Measurements from ENCODE around the gene ARHGEF4. TPM values are rescaled to one million over a fixed set of nuclear protein-coding genes. Genes with fewer than 3 reads are reported as not detected.

Gene ARHGEF4
- total and polyA plus RNA-seq, 7 experiments from 2014 or later = 2.0 to 4.4 (median 3.0) TPM; not detected in 1

DNA sequence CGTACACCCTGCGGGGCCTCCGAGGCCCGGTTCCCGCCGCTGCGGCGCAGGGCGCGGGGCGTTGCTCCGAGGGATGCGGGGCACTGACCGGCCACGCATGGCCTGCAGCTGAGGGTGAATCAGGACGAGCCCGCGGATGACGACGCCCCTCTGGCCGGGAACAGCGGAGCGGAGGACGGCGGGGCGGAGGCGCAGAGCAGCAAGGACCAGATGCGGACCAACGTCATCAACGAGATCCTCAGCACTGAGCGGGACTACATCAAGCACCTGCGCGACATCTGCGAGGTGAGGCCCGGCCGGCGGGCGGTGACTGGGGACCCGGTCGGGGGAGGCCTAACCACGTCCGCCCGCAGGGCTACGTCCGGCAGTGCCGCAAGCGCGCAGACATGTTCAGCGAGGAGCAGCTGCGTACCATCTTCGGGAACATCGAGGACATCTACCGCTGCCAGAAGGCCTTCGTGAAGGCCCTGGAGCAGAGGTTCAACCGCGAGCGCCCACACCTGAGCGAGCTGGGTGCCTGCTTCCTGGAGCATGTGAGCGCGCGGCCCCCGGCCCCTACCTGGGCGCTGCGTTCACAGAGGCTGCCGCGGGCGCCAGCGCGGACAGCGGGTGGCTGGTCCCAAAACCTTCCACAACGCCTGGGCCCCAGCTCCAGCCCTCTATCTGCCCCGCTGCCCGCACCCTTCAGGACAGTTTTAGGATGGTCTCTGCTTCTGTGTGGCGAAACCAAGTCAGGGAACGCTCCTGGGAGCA lies 203.4 kb downstream of the ARHGEF4 start:
- ATAC-seq = peak; percentile 42
- Mint-ChIP-seq H3K36me3 (no peaks in the 10 kb centered on the region), H3K27me3 (peaks cover 0 to 36% (median 0%) of the 10 kb centered on the region in 5 donors), H3K4me1 (peaks cover 7 to 42% (median 26%) of the 10 kb centered on the region in 7 donors), H3K9me3 (no peaks in the 10 kb centered on the region), H3K4me3 (peak overlapping the region; percentile 42 to 92 (median 84)), H3K27ac (peak overlapping the region in 7 of 9 donors; percentile 66 to 93 (median 82))
- CTCF ChIA-PET = no interaction called here
- intact Hi-C loops (cut with micrococcal nuclease) = loop anchor here in 1 of 2 donors (2.0 to 5.0 kb wide), 3 partner anchors 53 to 241 kb away; partner anchors contain the start of genes FAM168B and PLEKHB2
- peak overlapping the region; percentile 42 for H3K27ac ChIP-seq (ENCODE audit: low read depth, low read length)
- POLR2A ChIA-PET = interaction anchor here (2.7 kb wide), 1 partner anchor 52 kb away, joined by 15 read pairs; the partner anchor contains the start of gene FAM168B
- no peaks in the 10 kb centered on the region for H3K36me3 ChIP-seq (ENCODE audit: control insufficient read depth in 2 of 3, insufficient read depth in 3 of 3, low read length in 3 of 3)
- peaks cover 19 to 23% of the 10 kb centered on the region in 2 donors for H3K4me1 ChIP-seq (ENCODE audit: control insufficient read depth in 2 of 2, insufficient read depth in 2 of 2, low read length in 2 of 2)
- H3K27me3 ChIP-seq (ENCODE audit: control insufficient read depth in 2 of 2, insufficient read depth in 2 of 2, low read length in 2 of 2) = no peaks in the 10 kb centered on the region
- H3K4me3 ChIP-seq (ENCODE audit: low read length) = peak overlapping the region; percentile 63
- no peaks in the 10 kb centered on the region for H3K9me3 ChIP-seq (ENCODE audit: control insufficient read depth in 2 of 3, low read length in 3 of 3)
- peak in 7 of 9 donors; percentile 30 to 48 (median 39) for DNase-seq

- H3K27me3 ChIP-seq (ENCODE audit: control insufficient read depth in 2 of 2, insufficient read depth in 2 of 2, low read length in 2 of 2) = no peaks in the 10 kb centered on the region
- peaks cover 0 to 31% (median 0%) of the 10 kb centered on the region in 5 donors for H3K27me3 Mint-ChIP-seq
- DNase-seq = peak in 3 of 9 donors; percentile 17 to 28 (median 20)
- intact Hi-C loops (cut with micrococcal nuclease) = loop anchor here in 1 of 2 donors (2.0 to 5.0 kb wide), 3 partner anchors 52 to 242 kb away; partner anchors contain the start of genes FAM168B and PLEKHB2
- ChIA-PET POLR2A (interaction anchor here (0.8 to 2.7 kb wide), 4 partner anchors 29 to 64 kb away, joined by 3 to 15 read pairs (median 4); partner anchors contain the start of genes FAM168B and PLEKHB2), CTCF (interaction anchor here (0.6 to 1.0 kb wide), 3 partner anchors 18 to 696 kb away, joined by 3 to 4 read pairs (median 3); partner anchors contain the start of gene FAM168B)
- no peak for ATAC-seq
- H3K4me1 ChIP-seq (ENCODE audit: control insufficient read depth in 2 of 2, insufficient read depth in 2 of 2, low read length in 2 of 2) = peaks cover 19 to 23% of the 10 kb centered on the region in 2 donors
- H3K27ac Mint-ChIP-seq = peak overlapping the region; percentile 18 to 93 (median 79)
- peak overlapping the region; percentile 63 for H3K4me3 ChIP-seq (ENCODE audit: low read length)
- H3K4me3 Mint-ChIP-seq = peak overlapping the region; percentile 67 to 92 (median 84)
- H3K36me3 Mint-ChIP-seq = no peaks in the 10 kb centered on the region
- peaks cover 7 to 42% (median 26%) of the 10 kb centered on the region in 7 donors for H3K4me1 Mint-ChIP-seq
- H3K36me3 ChIP-seq (ENCODE audit: control insufficient read depth in 2 of 3, insufficient read depth in 3 of 3, low read length in 3 of 3) = no peaks in the 10 kb centered on the region
- no peaks in the 10 kb centered on the region for H3K9me3 ChIP-seq (ENCODE audit: control insufficient read depth in 2 of 3, low read length in 3 of 3)
- no peaks in the 10 kb centered on the region for H3K9me3 Mint-ChIP-seq
- peak overlapping the region; percentile 42 for H3K27ac ChIP-seq (ENCODE audit: low read depth, low read length)
These were observed 204.1 kb downstream of the ARHGEF4 start for GRCh38 chr2:131040661-131041401.

DNA sequence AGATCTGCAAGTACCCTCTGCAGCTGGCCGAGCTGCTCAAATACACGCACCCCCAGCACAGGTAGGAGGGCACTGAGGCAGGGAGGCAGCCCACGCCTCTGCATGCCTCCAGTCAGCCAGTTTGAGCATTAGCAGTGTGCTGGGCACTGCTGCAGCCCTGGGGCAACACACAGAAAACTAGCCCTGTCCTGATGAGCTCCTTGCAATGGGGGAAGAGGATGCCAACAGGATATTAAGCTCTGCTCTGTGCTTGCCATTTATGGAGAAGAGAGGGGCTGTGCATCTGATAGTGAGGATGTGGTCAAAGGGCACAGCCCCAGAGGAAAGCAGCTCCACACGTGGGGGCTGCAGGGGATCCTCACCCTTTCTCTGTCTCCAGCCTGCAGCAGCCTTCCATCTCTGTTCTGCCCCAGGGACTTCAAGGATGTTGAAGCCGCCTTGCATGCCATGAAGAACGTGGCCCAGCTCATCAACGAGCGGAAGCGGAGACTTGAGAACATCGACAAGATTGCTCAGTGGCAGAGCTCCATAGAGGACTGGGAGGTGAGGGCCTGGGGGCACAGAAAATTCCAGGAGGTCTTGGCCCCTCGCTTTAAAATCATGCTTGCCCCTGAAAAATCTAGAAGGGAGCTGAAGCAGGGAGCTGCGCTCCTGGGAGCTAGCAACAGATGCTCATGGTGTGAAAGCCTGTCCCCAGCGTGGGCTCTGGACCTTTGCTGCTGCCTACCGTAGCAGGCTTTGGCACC lies 204.9 kb downstream of the ARHGEF4 start:
- H3K27me3 ChIP-seq (ENCODE audit: control insufficient read depth in 2 of 2, insufficient read depth in 2 of 2, low read length in 2 of 2) = no peaks in the 10 kb centered on the region
- H3K27me3 Mint-ChIP-seq = peaks cover 0 to 23% (median 0%) of the 10 kb centered on the region in 5 donors
- intact Hi-C loops (cut with micrococcal nuclease) = loop anchor here in 1 of 2 donors (2.0 to 5.0 kb wide), 3 partner anchors 51 to 243 kb away; partner anchors contain the start of genes FAM168B and PLEKHB2
- H3K4me1 ChIP-seq (ENCODE audit: control insufficient read depth in 2 of 2, insufficient read depth in 2 of 2, low read length in 2 of 2) = peaks cover 19 to 23% of the 10 kb centered on the region in 2 donors
- H3K36me3 ChIP-seq (ENCODE audit: control insufficient read depth in 2 of 3, insufficient read depth in 3 of 3, low read length in 3 of 3) = peaks cover 0 to 7% (median 0%) of the 10 kb centered on the region in 3 experiments
- CTCF ChIA-PET = interaction anchor here (0.6 to 1.0 kb wide), 3 partner anchors 17 to 697 kb away, joined by 3 to 4 read pairs (median 3); partner anchors contain the start of gene FAM168B
- peak overlapping the region; percentile 10 for H3K27ac ChIP-seq (ENCODE audit: low read depth, low read length)
- POLR2A ChIA-PET = interaction anchor here (0.7 to 2.7 kb wide), 5 partner anchors 30 to 64 kb away, joined by 3 to 15 read pairs (median 3); partner anchors contain the start of genes FAM168B and PLEKHB2
- peak overlapping the region in 8 of 9 donors; percentile 69 to 93 (median 82) for H3K27ac Mint-ChIP-seq
- H3K36me3 Mint-ChIP-seq = no peaks in the 10 kb centered on the region
- no peaks in the 10 kb centered on the region for H3K9me3 Mint-ChIP-seq
- H3K4me3 Mint-ChIP-seq = peak overlapping the region; percentile 67 to 92 (median 84)
- peak overlapping the region; percentile 63 for H3K4me3 ChIP-seq (ENCODE audit: low read length)
- ATAC-seq = no peak
- no peaks in the 10 kb centered on the region for H3K9me3 ChIP-seq (ENCODE audit: control insufficient read depth in 2 of 3, low read length in 3 of 3)
- peak in 2 of 9 donors; percentile 25 to 36 for DNase-seq
- peaks cover 7 to 42% (median 26%) of the 10 kb centered on the region in 7 donors for H3K4me1 Mint-ChIP-seq

GRCh38 chr2:131042148-131042775 lies 205.5 kb downstream of the ARHGEF4 start:
- peaks cover 7 to 42% (median 26%) of the 10 kb centered on the region in 7 donors for H3K4me1 Mint-ChIP-seq

GRCh38 chr2:131043199-131044074 lies 206.7 kb downstream of the ARHGEF4 start:
- Histone ChIP-seq H3K4me3 (ENCODE audit: low read length) (no peak overlapping the region), H3K27ac (ENCODE audit: low read depth, low read length) (no peak overlapping the region), H3K4me1 (ENCODE audit: control insufficient read depth in 2 of 2, insufficient read depth in 2 of 2, low read length in 2 of 2) (peaks cover 19 to 23% of the 10 kb centered on the region in 2 donors), H3K36me3 (ENCODE audit: control insufficient read depth in 2 of 3, insufficient read depth in 3 of 3, low read length in 3 of 3) (peaks cover 0 to 24% (median 0%) of the 10 kb centered on the region in 3 experiments), H3K27me3 (ENCODE audit: control insufficient read depth in 2 of 2, insufficient read depth in 2 of 2, low read length in 2 of 2) (no peaks in the 10 kb centered on the region), H3K9me3 (ENCODE audit: control insufficient read depth in 2 of 3, low read length in 3 of 3) (no peaks in the 10 kb centered on the region)
- Mint-ChIP-seq H3K9me3 (no peaks in the 10 kb centered on the region), H3K27me3 (peaks cover 0 to 5% (median 0%) of the 10 kb centered on the region in 5 donors), H3K4me1 (peaks cover 7 to 35% (median 21%) of the 10 kb centered on the region in 7 donors), H3K4me3 (no peak overlapping the region), H3K27ac (peak overlapping the region in 7 of 9 donors; percentile 12 to 65 (median 26)), H3K36me3 (peaks cover 0 to 9% (median 0%) of the 10 kb centered on the region in 5 donors)
- DNase-seq = no peak
- ChIA-PET POLR2A (interaction anchor here (1.0 kb wide), 1 partner anchor 16 kb away, joined by 3 read pairs; no protein-coding TSS in a partner anchor), CTCF (no interaction called here)
- intact Hi-C loops (cut with micrococcal nuclease) = loop anchor here in 1 of 2 donors (5.0 kb wide), 1 partner anchor 64 kb away; the partner anchor contains the start of gene PLEKHB2
- no peak for ATAC-seq

More at GRCh38 chr2:131042148-131042775, 205.5 kb downstream of the ARHGEF4 start:
- DNase-seq (no peak), ATAC-seq (no peak)
- H3K9me3 Mint-ChIP-seq = no peaks in the 10 kb centered on the region
- no peaks in the 10 kb centered on the region for H3K9me3 ChIP-seq (ENCODE audit: control insufficient read depth in 2 of 3, low read length in 3 of 3)
- peaks cover 19 to 23% of the 10 kb centered on the region in 2 donors for H3K4me1 ChIP-seq (ENCODE audit: control insufficient read depth in 2 of 2, insufficient read depth in 2 of 2, low read length in 2 of 2)
- POLR2A ChIA-PET = interaction anchor here (2.7 kb wide), 1 partner anchor 50 kb away, joined by 15 read pairs; the partner anchor contains the start of gene FAM168B
- peaks cover 0 to 16% (median 0%) of the 10 kb centered on the region in 5 donors for H3K27me3 Mint-ChIP-seq
- H3K27ac ChIP-seq (ENCODE audit: low read depth, low read length) = peak overlapping the region; percentile 10
- peak overlapping the region in 9 of 10 donors; percentile 29 to 91 (median 82) for H3K4me3 Mint-ChIP-seq
- peaks cover 0 to under 1% (median 0%) of the 10 kb centered on the region in 5 donors for H3K36me3 Mint-ChIP-seq
- intact Hi-C loops (cut with micrococcal nuclease) = loop anchor here in 1 of 2 donors (5.0 kb wide), 1 partner anchor 65 kb away; the partner anchor contains the start of gene PLEKHB2
- H3K36me3 ChIP-seq (ENCODE audit: control insufficient read depth in 2 of 3, insufficient read depth in 3 of 3, low read length in 3 of 3) = peaks cover 0 to 13% (median 0%) of the 10 kb centered on the region in 3 experiments
- CTCF ChIA-PET = no interaction called here
- H3K4me3 ChIP-seq (ENCODE audit: low read length) = peak overlapping the region; percentile 63
- no peaks in the 10 kb centered on the region for H3K27me3 ChIP-seq (ENCODE audit: control insufficient read depth in 2 of 2, insufficient read depth in 2 of 2, low read length in 2 of 2)
- H3K27ac Mint-ChIP-seq = peak overlapping the region in 5 of 9 donors; percentile 56 to 88 (median 82)
